IPS DF 6.9 (cell line): ENCODE data around the gene HIVEP2.

Experiments used
- DNase-seq: peaks from one replicate; pipeline ENCODE4 v3.0.0-alpha.2; 2013; ENCODE audit warnings: low read depth, low spot score
- H3K27ac ChIP-seq: one replicate; pipeline ENCODE4 v1.5.1; 2013; ENCODE audit warnings: low read length, control low read depth
- H3K27me3 ChIP-seq: 2 replicates; pipeline ENCODE4 v1.6.1; 2013; ENCODE audit warnings: mild to moderate bottlenecking, low read length; ENCODE audit not compliant: control insufficient read depth, insufficient read depth
- H3K36me3 ChIP-seq: 2 replicates; pipeline ENCODE4 v1.6.1; 2013; ENCODE audit warnings: low read length; ENCODE audit not compliant: control insufficient read depth, insufficient read depth
- H3K4me1 ChIP-seq: 2 replicates; pipeline ENCODE4 v1.6.1; 2013; ENCODE audit warnings: low read length; ENCODE audit not compliant: control insufficient read depth, insufficient read depth
- H3K4me3 ChIP-seq: 2 replicates; pipeline ENCODE4 v1.5.1; 2013; ENCODE audit warnings: mild to moderate bottlenecking, low read length
- H3K9me3 ChIP-seq: 2 replicates; pipeline ENCODE4 v1.6.1; 2013; ENCODE audit warnings: low read length, inconsistent platforms; ENCODE audit not compliant: control insufficient read depth, insufficient read depth
- WGBS: extraction: QIAGEN DNeasy Blood & Tissue Kit; methylation state at CpG from one replicate; pipeline ENCODE4 v1.1.7; 2013; ENCODE audit warnings: mixed read lengths, missing lambda C conversion rate; ENCODE audit not compliant: insufficient read length, insufficient coverage; 5-methylcytosine and 5-hydroxymethylcytosine counted together

The HIVEP2 gene

GRCh38 chr6:142854589-142855488 is 90.1 kb downstream of the HIVEP2 start:
- no peaks in the 10 kb centered on the region for H3K36me3 ChIP-seq
- no peak overlapping the region for H3K4me3 ChIP-seq
- H3K27me3 ChIP-seq = no peaks in the 10 kb centered on the region
- no peak for DNase-seq
- no CpG with 5 or more reads among the region's 12 CpGs for WGBS
- H3K4me1 ChIP-seq = peaks cover 4% of the 10 kb centered on the region; the same call in 1 of the 2 replicates
- no peaks in the 10 kb centered on the region for H3K9me3 ChIP-seq
- no peak overlapping the region for H3K27ac ChIP-seq

- DNase-seq = no peak
- H3K9me3 ChIP-seq = no peaks in the 10 kb centered on the region
- peaks cover 4% of the 10 kb centered on the region; the same call in 1 of the 2 replicates for H3K4me1 ChIP-seq
- WGBS = no CpG with 5 or more reads among the region's 6 CpGs
- no peak overlapping the region for H3K27ac ChIP-seq
- no peak overlapping the region for H3K4me3 ChIP-seq
- no peaks in the 10 kb centered on the region for H3K27me3 ChIP-seq
- H3K36me3 ChIP-seq = no peaks in the 10 kb centered on the region
Measured at GRCh38 chr6:142853244-142854180, 91.5 kb downstream of the HIVEP2 start.

GRCh38 chr6:142851601-142852000 is 93.4 kb downstream of the HIVEP2 start:
- DNase-seq = no peak
- Histone ChIP-seq H3K4me1 (peaks cover 7% of the 10 kb centered on the region; the same call in 1 of the 2 replicates), H3K36me3 (no peaks in the 10 kb centered on the region), H3K27me3 (no peaks in the 10 kb centered on the region), H3K9me3 (no peaks in the 10 kb centered on the region), H3K4me3 (no peak overlapping the region), H3K27ac (no peak overlapping the region)
- WGBS = no CpG with 5 or more reads among the region's 2 CpGs

- no peak overlapping the region for H3K27ac ChIP-seq
- no peaks in the 10 kb centered on the region for H3K36me3 ChIP-seq
- H3K4me3 ChIP-seq = no peak overlapping the region
- no peak for DNase-seq
- no CpG with 5 or more reads among the region's 3 CpGs for WGBS
- peaks cover 8% of the 10 kb centered on the region; the same call in 1 of the 2 replicates for H3K4me1 ChIP-seq
- H3K9me3 ChIP-seq = no peaks in the 10 kb centered on the region
- no peaks in the 10 kb centered on the region for H3K27me3 ChIP-seq
Measured at GRCh38 chr6:142850679-142851423, 94.1 kb downstream of the HIVEP2 start.

- DNase-seq = no peak
- no peak overlapping the region for H3K27ac ChIP-seq
- H3K36me3 ChIP-seq = no peaks in the 10 kb centered on the region
- H3K27me3 ChIP-seq = no peaks in the 10 kb centered on the region
- H3K4me1 ChIP-seq = peaks cover 11% of the 10 kb centered on the region
- no CpG with 5 or more reads among the region's 3 CpGs for WGBS
- H3K9me3 ChIP-seq = no peaks in the 10 kb centered on the region
- H3K4me3 ChIP-seq = no peak overlapping the region
Measured at GRCh38 chr6:142848976-142849375, 96.0 kb downstream of the HIVEP2 start.

GRCh38 chr6:142848156-142848555 is 96.8 kb downstream of the HIVEP2 start:
- Histone ChIP-seq H3K36me3 (no peaks in the 10 kb centered on the region), H3K9me3 (no peaks in the 10 kb centered on the region), H3K27ac (no peak overlapping the region), H3K27me3 (no peaks in the 10 kb centered on the region), H3K4me3 (no peak overlapping the region), H3K4me1 (peaks cover 10% of the 10 kb centered on the region)
- DNase-seq = no peak

GRCh38 chr6:142846883-142847287 is 98.1 kb downstream of the HIVEP2 start:
- DNase-seq = no peak
- no peaks in the 10 kb centered on the region for H3K36me3 ChIP-seq
- H3K9me3 ChIP-seq = no peaks in the 10 kb centered on the region
- peaks cover 10% of the 10 kb centered on the region for H3K4me1 ChIP-seq
- H3K27ac ChIP-seq = no peak overlapping the region
- H3K27me3 ChIP-seq = no peaks in the 10 kb centered on the region
- no peak overlapping the region for H3K4me3 ChIP-seq
- no CpG with 5 or more reads among the region's 5 CpGs for WGBS

GRCh38 chr6:142846459-142846831 is 98.5 kb downstream of the HIVEP2 start:
- no peaks in the 10 kb centered on the region for H3K9me3 ChIP-seq
- H3K4me3 ChIP-seq = no peak overlapping the region
- H3K27ac ChIP-seq = no peak overlapping the region
- DNase-seq = no peak
- H3K4me1 ChIP-seq = peaks cover 10% of the 10 kb centered on the region
- H3K36me3 ChIP-seq = no peaks in the 10 kb centered on the region
- no CpG with 5 or more reads among the region's 2 CpGs for WGBS
- no peaks in the 10 kb centered on the region for H3K27me3 ChIP-seq

- peaks cover 10% of the 10 kb centered on the region for H3K4me1 ChIP-seq
- H3K27me3 ChIP-seq = no peaks in the 10 kb centered on the region
- WGBS = no CpG with 5 or more reads among the region's 23 CpGs
- H3K27ac ChIP-seq = no peak overlapping the region
- no peaks in the 10 kb centered on the region for H3K36me3 ChIP-seq
- H3K4me3 ChIP-seq = no peak overlapping the region
- DNase-seq = no peak
- no peaks in the 10 kb centered on the region for H3K9me3 ChIP-seq
Measured at GRCh38 chr6:142845624-142846458, 99.1 kb downstream of the HIVEP2 start.
